ENCODE results near the gene MYH9.
"Not testable (repeated sequence)": the region's sequence is repeated elsewhere in the genome, so short reads cannot be mapped to it uniquely, and the experiment has no call there.

MYH9 gene

DNA sequence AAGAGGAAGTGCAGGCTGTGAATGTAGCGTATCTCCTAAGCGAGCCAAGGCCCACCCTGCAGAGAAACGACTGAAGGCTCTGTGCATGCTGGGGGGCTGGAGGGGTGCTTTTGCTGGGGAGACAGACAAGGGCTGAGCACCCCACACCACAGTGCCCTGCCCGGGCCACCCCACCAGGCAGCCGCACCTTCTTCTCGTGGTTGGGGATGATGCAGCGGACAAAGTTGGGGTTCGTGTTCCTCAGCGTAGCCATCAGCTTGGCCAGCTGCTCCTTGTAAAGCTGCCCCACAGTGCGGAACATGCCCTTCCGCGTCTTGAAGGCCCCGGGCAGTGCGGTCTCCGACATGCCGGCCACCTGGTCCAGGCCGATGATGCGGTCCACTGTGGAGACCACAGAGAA is 81.5 kb downstream of the MYH9 start:
- FAIRE-seq, result no peak

DNA sequence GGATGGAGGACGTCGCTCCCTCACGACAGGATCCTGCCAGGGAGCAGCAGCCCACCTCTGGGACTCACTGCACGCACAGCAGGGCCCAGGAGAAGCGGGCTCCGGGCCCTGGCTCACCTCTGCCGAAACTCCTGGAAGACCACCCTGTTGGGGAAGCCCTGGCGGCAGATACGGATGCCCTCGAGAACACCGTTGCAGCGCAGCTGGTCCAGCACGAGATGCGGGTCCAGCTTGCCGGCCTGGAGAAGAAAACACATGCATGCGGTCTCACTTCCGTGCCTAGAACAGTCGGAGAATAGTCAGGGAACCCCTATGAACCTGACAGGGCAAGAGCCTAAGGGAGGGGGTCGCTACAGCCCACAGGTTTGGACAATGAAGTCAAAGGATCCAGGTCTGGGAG is 82.0 kb downstream of the MYH9 start:
- no peak for FAIRE-seq

DNA sequence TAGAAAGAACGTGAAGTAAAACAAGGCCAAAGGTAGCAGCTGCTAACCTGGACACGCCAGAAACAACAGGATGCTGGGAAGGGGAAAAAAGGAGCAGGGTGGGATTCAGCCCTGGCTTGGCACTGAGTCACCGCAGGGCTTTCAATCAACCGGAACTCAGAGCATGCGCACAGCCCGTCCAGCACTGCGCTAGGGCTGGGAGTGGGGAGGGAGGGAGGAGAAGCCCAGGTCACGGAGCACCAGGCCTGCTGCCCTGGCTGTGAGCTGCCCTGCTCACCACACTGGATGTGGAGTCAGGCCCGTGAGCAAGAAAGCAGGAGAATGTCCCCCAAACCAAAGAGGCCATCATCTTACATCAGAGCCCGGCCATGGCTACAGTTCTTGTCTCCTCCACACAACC is 83.3 kb downstream of the MYH9 start:
- no peak for FAIRE-seq

DNA sequence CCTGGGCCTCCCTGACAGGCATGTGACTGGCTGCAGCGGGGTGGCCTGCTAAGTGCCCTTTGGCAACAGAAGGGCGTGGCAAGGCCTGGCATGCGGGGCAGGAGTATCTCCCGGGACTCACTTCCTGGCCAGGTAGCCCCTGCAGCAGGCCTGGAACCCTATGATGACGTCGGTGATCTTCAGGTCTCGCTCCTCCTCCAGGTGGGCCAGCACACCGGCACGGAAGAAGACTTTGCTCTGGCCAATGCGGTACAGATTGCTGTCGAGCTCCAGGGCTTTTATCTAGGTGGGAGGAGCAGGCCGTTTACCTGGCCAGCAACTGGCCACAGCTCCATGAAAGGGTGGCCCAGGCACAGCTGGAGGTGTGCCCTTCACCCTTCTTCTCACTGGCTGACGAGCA is 83.9 kb downstream of the MYH9 start:
- no peak for FAIRE-seq

DNA sequence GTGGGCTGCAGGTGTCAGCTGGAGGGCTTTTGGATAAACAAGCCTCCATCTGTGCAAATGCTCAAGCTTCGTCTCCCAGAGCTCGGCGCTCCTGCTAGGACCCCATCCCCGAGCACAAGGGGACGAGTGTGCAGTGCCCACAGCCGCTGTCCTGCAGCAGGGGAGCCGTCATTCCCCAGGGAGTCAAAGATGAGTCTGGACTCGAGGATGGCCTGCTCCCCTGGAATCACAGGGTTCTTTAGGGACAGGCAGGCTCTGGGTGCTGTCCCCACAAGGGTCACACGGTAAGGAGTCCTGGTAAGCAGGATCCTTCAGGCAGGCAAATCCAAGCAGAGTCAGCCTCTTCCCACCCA is 84.7 kb downstream of the MYH9 start:
- FAIRE-seq, result no peak

DNA sequence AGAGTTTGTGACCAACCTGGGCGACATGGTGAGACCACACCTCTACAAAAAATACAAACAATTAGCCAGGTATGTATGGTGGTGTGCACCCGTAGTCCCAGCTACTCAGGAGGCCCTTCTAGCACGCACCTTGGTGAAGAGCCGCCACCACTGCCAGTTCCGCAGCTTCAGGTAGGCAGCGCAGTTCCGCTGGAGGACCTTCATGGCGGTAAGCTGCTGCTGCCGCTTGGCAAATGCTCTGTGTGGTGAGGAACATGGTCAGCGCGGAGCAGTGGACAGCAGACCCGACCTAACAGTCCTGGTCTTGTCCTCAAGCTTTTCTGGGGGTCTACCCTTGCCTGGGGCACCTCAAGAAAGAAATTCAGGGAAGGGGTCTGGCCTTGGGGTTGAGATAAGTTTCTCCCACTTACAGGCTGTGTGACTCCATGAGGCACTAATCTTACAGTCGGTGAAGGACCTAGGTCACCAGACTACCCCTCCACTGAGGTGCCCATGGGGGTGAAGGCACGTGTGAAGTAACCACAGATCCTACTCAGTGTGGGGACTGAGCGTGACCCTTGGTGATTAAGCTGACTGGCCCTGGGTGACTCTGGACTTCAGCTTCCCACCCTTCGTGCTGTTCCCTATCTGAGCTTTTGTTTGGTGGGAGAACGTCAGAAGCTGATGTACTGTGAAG is 85.2 kb downstream of the MYH9 start:
- FAIRE-seq, result no peak

DNA sequence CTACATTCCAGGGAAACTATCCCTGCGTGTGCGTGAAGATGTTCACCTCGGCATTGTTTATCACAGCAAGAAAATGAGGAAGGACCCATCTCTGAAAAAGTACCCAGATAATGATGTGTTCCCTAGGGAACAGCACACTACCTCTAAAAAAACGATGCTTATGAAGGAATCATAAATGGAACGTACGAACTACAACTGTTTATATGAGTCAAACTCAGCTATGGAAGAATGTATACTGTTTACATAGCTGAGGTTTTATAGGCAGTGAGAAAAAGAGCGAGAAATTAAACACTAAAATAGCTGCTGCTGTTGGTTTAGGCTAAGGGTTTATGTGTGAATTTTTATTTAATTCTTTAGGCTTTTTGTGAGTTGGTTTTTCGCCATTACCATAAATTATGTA is 85.9 kb downstream of the MYH9 start:
- no peak for FAIRE-seq

DNA sequence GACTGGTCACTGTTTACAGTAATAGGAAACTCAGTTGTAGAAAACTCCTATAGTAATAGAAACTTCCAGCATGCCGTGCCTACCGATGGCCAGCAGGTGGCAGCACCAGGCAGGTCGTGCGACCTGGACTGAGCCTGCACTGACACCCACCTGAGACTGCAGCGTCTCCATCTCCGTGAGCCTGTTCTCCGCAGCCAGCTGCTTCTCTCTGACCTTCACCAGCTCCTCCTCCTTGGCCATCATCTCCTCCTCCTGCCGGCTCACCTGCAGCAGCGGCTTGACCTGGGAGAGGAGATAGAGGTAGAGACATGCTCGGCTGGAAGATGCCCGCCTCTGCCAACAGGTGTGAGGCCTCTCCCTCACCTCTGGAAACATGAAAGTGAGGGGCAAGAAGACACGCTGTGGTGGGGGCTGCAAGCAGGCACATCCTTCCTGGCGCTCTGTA is 86.4 kb downstream of the MYH9 start:
- no peak for FAIRE-seq

DNA sequence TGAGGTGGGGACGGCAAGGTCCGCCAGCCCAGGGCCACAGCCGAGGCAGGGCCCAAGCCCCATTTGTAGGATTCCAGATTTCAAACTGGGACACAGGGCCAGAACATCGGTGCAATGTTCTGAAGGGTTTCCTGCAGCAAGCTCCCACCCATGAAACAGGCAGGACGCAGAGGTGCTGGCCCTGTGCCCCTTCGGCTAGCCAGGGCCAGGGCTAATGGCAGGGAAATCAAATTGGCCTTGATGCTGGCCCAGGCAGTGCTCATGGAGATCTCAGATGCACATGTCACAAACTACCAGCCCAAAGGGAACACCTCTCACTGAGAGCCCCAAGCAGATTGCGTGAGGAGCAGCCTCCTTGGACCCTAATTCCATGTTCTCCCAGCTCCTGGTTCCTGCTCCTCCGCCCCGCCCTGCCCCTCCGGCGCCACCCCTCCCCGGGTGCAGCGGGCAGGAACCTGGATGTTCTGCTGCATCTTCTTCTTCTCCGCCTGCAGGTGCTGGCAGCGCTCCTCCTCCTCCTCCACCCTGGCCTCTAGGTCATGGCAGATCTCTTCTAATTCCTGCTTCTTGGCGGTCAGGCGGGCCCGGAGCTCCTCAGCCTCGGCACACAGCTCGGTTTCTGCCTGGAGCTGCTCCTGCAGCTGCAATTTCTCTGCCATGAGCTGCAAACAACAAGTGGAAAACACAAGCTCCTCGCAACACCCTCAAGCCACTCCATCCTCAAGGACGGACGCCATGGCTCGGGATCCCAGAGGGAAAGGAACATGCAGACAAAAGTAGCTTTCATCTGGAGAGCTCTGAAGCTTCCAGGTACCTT is 87.2 kb downstream of the MYH9 start:
- no peak for FAIRE-seq

DNA sequence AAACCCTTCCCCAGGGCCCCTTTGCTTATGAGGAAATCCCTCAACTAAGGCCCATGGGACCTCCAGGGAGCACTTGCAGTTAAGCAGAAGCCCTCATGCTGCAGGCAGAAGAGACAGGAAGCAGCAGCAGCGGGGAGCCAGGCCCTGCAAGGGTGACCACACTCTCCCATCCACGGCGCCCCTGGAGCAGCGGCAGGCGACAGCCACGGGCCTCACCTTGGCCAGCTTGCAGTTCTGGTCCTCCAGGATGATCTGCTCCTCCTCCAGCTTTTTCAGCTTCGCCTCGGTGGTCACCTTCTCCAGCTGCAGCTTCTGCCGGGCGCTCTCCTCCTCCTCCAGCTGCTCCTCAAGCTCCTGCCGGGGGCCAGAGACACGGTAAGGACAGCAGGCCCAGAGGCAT is 87.9 kb downstream of the MYH9 start:
- no peak for FAIRE-seq

DNA sequence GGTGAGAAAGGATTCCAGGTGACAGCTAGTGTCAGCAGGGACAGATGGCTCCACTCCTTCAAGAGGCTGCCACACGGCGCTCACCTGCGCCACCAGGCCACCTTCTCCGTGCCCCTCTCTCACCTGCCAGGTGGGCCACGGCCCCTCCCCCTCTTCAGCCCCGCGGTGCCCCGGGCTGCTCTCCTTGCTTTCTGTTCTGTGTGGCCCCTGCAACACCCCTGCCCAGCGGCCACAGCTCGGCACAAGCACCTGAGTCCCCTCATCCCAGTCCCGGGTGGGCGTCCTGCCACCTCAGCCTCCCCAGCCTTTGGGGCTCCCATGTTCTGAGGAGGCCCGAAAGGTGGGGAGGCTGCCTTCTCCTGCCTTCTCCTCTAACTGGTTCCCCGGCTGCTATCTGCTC is 88.5 kb downstream of the MYH9 start:
- no peak for FAIRE-seq

DNA sequence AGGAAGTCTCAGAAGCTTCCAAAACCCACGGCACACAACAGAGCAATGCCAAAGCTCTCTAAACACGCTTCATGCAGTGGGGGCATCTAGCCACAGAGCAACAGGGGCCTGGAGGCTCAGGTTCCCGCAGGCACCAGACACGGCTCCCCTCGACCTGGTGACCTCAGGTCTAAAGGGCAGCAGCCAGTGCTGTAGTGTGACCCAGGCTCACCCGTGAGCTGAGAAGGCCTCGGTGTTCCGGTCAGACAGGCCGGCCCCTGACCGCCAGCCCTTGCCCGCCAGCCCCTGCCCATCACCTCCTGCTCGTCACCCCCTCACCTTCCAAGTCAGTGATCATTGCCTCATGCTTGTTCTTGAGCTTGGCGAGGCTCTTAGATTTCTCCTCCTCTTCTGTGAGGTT is 89.2 kb downstream of the MYH9 start:
- FAIRE-seq, result no peak

DNA sequence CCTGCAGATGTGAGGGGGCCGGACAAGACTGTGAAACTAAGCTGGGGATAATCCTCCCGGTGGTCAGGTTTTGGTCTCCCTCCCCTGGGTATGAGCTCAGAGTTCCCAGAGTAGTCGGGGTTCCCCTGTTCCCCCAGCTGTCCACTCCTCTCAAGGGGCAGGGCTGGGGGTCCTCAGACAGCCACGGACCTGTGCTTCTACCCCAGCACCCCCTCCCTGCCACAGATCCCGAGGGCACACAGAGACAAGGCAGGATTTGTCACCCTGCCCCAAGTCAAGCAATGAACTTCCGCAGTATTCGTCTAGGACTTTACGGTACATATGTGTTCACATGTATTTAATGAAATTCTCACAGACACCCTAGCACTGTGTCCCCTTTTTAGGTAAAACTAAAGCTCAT is 89.6 kb downstream of the MYH9 start:
- no peak for FAIRE-seq

DNA sequence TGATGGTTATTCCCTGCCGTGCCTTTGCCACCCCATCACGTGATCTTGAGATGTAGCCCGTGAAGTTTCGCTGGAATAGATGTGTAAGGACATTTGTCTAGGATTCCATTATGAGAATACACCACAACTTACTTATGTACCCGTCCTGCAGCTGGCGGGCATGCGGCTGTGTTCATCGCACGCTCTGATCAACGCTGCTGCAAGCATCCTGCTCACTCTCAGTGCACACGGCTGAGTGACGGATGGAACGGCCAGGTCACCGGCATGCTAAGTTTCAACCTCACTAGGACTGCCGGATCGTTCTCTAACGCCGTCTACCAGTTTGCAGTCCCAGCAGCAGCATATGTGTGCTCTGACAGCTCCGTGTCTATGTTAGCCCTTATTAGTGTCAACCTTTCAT is 90.2 kb downstream of the MYH9 start:
- no peak for FAIRE-seq

DNA sequence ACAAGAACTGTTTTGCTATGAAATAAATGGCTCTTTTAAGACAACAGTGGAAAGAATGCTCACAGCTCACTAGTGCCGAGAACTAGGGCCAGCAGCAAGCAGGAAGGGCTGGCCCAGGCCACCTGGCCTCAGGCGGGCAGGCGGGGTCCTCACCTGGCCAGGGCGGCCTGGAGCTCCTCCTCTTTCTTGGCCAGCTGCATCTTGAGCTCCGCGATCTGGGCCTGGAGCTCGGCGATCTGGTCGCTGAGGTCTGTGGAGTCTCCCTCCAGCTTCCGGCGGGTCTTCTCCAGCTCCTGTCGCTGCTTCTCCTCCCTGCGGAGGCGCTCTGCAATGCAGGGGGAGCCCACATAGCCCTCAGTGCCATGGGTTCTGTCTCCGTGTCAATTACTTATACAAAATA is 91.1 kb downstream of the MYH9 start:
- FAIRE-seq, result no peak

DNA sequence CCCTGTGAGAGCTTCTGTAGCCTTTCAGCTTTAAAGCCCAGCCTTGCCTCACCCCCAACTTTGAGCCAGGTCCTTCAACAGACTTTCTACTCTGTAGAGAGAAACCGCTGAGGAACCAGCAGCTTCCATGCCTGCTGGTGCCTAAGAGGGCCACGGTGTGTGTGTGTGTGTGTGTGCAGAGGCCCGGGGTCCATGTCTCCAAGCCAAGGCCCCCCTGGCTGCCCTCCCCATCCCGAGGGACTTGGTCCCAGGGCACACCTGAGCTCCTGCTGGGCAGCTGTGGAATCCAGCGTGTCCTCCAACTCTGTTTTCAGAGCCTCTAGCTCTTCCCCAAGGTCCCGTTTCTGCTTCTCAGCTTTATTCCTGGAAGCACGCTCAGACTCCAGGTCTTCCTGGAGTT is 92.5 kb downstream of the MYH9 start:
- FAIRE-seq, result no peak

DNA sequence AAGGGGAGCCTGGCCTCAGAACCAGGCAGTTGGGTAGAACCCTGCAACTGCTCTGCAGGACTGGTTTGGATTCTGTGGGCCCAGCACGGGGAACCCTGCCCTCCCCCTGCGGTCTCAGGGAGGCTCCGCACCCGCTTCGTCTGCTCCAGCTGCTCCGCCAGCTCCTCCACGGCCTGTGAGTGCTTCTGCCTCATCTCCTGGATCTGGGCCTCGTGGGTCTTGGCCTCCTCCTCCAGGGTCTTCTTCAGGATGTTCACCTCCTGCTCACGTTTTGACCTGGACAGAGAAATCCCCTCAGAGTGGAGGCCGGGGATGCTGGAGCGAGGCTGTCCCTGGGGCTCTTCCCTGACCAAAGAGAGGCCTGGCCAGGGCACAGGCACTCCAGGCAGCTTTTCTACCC is 93.0 kb downstream of the MYH9 start:
- FAIRE-seq, result no peak

DNA sequence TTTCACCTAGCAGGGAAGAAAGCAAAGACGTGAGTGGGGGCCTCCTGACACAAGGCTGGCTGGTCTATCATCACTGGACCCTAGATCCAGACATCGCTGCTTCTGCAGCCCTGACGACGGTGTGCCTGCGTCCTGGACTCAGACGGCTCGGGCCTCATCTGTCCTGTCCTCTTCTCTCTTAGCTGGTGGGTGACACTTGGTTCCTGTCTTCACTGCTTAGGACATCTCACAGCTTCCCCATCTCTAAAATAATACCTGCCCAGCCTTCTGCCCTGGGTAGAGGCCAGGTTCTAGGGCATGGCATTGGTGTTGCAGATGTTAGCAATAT is 93.5 kb downstream of the MYH9 start:
- no peak for FAIRE-seq

DNA sequence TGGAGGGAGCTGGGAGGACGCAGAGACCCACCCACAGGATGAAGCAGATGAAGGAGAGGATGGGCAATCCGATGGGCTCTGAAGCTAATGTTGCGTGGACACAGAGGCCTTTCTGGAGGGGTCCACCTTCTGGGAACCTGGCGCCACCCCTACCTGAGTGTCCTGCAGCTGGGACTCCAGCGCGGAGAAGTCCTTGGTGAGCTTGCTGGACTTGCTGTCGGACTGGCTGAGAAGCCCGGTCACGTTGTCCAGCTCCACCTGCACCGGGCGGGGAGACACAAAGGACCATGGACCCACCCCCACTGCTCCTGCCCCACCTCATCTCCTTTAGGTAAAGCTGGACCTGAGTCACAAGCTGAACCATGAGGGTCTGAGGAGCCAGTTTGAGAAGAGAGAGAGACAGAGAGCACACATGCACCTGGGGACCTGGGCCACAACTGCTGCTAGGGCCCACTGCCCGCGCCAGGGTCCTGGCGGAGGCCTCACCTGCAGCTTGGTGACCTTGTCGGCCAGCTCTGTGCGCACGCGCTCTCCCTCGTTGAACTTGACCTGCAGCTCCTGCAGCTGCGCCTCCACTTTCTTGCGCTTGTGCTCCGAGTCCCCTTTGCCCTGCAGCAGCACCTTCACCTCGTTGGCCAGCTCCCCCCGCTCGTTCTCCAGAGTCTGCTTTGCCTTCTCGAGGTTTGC is 94.0 kb downstream of the MYH9 start:
- FAIRE-seq, result no peak

DNA sequence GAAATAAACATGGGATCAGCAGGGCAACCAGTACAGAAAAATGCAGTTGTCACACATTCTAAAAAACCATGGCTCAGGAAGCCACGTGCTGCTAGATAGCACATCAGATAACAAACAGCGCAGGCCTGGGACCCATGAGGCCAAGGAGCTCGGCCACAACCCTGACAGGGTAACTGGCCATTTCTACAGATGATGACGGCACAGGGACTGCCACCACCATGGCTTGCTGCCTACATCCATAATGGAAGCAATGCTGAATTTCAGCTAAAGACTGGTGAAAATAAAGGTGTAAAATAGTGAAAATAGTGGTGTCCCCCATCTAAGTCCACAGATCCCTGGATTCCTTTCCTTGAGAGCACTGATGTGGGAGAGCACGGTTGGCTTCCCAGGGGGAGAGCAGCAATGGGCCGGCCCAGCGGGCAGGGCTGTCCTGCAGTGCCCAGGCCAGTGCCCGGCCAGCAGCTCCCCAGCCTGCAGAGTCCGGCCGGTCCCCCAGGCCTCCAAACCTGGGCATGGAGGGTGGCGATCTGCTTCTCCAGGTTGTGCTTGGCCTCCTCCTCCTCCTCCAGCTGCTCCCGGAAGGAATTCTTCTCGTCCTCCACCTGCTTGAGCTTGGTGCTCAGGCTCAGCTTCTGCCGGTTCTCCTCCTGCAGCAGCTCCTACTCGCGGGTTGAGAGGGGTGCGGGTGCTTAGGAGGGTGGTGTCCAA is 94.8 kb downstream of the MYH9 start:
- FAIRE-seq, result no peak

DNA sequence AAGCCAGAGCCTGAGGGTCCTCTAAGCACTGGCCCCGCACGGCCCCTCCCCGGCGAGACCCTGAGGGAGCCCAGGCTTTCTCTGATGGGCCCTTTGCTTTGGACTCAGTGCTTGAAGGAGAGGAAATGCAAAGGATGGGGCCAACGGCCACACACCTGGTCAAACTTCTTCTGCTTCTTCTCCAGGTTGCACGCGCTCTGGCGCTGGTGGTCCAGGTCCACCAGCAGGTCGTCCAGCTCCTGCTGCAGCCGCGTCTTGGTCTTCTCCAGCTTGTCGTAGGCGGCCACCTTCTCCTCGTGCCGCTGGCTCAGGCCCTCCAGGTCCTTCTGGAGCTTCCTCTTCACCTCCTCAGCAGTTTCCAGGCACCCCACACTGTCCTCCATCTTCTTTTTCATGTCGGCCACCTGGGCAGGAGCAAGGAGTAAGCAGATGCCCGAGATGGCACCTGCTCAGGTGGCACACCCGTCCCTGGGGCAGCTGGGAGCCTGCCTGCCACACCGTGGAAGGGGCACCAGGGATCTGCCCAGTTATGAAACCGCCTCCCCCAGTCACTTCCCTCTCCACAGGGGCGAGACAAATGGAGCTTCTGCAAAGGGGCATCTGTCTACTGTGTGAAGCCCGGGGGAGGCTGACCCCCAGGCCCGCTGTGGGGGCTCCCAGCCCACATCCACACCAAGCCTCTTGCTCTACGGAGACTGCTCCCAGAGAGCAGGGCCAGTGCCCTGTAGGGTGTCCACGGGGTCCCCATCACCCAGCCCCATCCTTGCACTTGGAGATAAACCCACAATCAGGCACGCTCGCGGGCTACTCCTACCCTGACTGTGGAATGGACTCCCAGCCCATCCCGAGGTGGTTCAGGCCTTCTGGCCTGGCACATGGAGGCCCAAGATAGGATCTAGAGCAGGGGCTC is 95.7 kb downstream of the MYH9 start:
- FAIRE-seq, result no peak

DNA sequence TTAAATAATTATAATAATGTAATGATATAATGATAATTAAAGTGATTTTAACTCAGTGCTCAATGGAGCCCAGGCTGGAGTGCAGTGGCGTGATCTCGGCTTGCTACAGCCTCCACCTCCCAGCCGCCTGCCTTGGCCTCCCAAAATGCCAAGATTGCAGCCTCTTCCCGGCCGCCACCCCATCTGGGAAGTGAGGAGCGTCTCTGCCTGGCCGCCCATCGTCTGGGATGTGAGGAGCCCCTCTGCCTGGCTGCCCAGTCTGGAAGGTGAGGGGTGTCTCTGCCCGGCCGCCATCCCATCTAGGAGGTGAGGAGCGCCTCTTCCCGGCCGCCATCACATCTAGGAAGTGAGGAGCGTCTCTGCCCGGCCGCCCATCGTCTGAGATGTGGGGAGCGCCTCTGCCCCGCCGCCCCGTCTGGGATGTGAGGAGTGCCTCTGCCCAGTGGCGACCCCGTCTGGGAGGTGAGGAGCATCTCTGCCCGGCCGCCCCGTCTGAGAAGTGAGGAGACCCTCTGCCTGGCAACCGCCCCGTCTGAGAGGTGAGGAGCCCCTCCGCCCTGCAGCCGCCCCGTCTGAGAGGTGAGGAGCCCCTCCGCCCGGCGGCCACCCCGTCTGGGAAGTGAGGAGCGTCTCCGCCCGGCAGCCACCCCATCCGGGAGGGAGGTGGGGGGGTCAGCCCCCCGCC is 97.2 kb downstream of the MYH9 start:
- FAIRE-seq, result not testable (repeated sequence)

Data from colon (tissue), 2 donors.